H9 (cell line): ENCODE data around the gene TRPM4. TPM values are rescaled to one million over a fixed set of nuclear protein-coding genes. Genes with fewer than 3 reads are reported as not detected.

ENCODE experiments used
- DNase-seq: peaks from one replicate; pipeline ENCODE4 v3.0.0-alpha.2; 2017
- H2AFZ ChIP-seq: one replicate; pipeline ENCODE4 v1.6.1; 2013; ENCODE audit warnings: mild to moderate bottlenecking, low read length, control low read depth, moderate library complexity
- H2AK5ac ChIP-seq: 2 replicates; pipeline ENCODE4 v1.6.1; 2013; ENCODE audit warnings: low read length, control low read depth, mixed read lengths; ENCODE audit not compliant: insufficient read length
- H2BK120ac ChIP-seq: one replicate; pipeline ENCODE4 v1.6.1; 2013; ENCODE audit warnings: low read depth, mild to moderate bottlenecking, low read length, control low read depth, inconsistent platforms; ENCODE audit not compliant: poor library complexity, severe bottlenecking
- H2BK12ac ChIP-seq: 2 replicates; pipeline ENCODE4 v1.6.1; 2013; ENCODE audit warnings: low read length, control low read depth, mixed read lengths, low read depth; ENCODE audit not compliant: insufficient read length
- H2BK15ac ChIP-seq: 2 replicates; pipeline ENCODE4 v1.6.1; 2013; ENCODE audit warnings: low read depth, low read length, control low read depth
- H2BK20ac ChIP-seq: one replicate; pipeline ENCODE4 v1.6.1; 2013; ENCODE audit warnings: low read depth, mild to moderate bottlenecking, low read length, control low read depth, inconsistent platforms; ENCODE audit not compliant: poor library complexity, severe bottlenecking
- H2BK5ac ChIP-seq: 2 replicates; pipeline ENCODE4 v1.6.1; 2013; ENCODE audit warnings: low read length, control low read depth, mixed read lengths; ENCODE audit not compliant: insufficient read length
- H3K14ac ChIP-seq: 2 replicates; pipeline ENCODE4 v1.6.1; 2013; ENCODE audit warnings: low read length, control low read depth; ENCODE audit not compliant: insufficient read depth
- H3K18ac ChIP-seq: 2 replicates; pipeline ENCODE4 v1.6.1; 2013; ENCODE audit warnings: low read depth, mild to moderate bottlenecking, mixed read lengths, low read length, control low read depth; ENCODE audit not compliant: insufficient read length
- H3K23ac ChIP-seq: 2 replicates; pipeline ENCODE4 v1.6.1; 2013; ENCODE audit warnings: low read length, control low read depth, mixed read lengths, low read depth; ENCODE audit not compliant: insufficient read length
- H3K23me2 ChIP-seq: 2 replicates; pipeline ENCODE4 v1.6.1; 2013; ENCODE audit warnings: low read depth, mild to moderate bottlenecking, mixed read lengths, low read length, control low read depth; ENCODE audit not compliant: insufficient read length, poor library complexity, severe bottlenecking
- H3K27ac ChIP-seq: 2 replicates; pipeline ENCODE4 v1.5.1; 2013; ENCODE audit warnings: low read length, control low read depth, mixed read lengths, low read depth; ENCODE audit not compliant: insufficient read length
- H3K27me3 ChIP-seq: 2 replicates; pipeline ENCODE4 v1.6.1; 2013; ENCODE audit warnings: low read length, control low read depth, inconsistent platforms; ENCODE audit not compliant: insufficient read depth
- H3K4ac ChIP-seq: 2 replicates; pipeline ENCODE4 v1.6.1; 2013; ENCODE audit warnings: low read depth, mild to moderate bottlenecking, control low read depth, inconsistent platforms, low read length, moderate library complexity
- H3K4me1 ChIP-seq: 2 replicates; pipeline ENCODE4 v1.6.1; 2013; ENCODE audit warnings: low read length, control low read depth, inconsistent platforms; ENCODE audit not compliant: insufficient read depth
- H3K4me2 ChIP-seq: 2 replicates; pipeline ENCODE4 v1.6.1; 2013; ENCODE audit warnings: low read length, control low read depth, mixed read lengths; ENCODE audit not compliant: insufficient read length, insufficient read depth
- H3K56ac ChIP-seq: 2 replicates; pipeline ENCODE4 v1.6.1; 2013; ENCODE audit warnings: low read depth, mild to moderate bottlenecking, mixed read lengths, low read length, control low read depth; ENCODE audit not compliant: insufficient read length
- H3K79me1 ChIP-seq: 2 replicates; pipeline ENCODE4 v1.6.1; 2013; ENCODE audit warnings: low read depth, mild to moderate bottlenecking, moderate library complexity, low read length, control low read depth, inconsistent platforms; ENCODE audit not compliant: insufficient read depth, poor library complexity, severe bottlenecking
- H3K79me2 ChIP-seq: 2 replicates; pipeline ENCODE4 v1.6.1; 2013; ENCODE audit warnings: low read length, control low read depth, inconsistent platforms; ENCODE audit not compliant: insufficient read depth
- H3K9ac ChIP-seq: 2 replicates; pipeline ENCODE4 v1.6.1; 2013; ENCODE audit warnings: low read length, control low read depth, mixed read lengths; ENCODE audit not compliant: insufficient read length; ENCODE audit errors: extremely low read depth
- H3K9me3 ChIP-seq: one replicate; pipeline ENCODE4 v1.6.1; 2013; ENCODE audit warnings: low read depth, low read length, inconsistent platforms; ENCODE audit not compliant: control insufficient read depth
- H3T11ph ChIP-seq: one replicate; pipeline ENCODE4 v1.6.1; 2013; ENCODE audit warnings: mild to moderate bottlenecking, low read length, control low read depth, inconsistent platforms
- H4K20me1 ChIP-seq: one replicate; pipeline ENCODE4 v1.6.1; 2013; ENCODE audit not compliant: control insufficient read depth, insufficient read length, insufficient read depth
- H4K5ac ChIP-seq: 2 replicates; pipeline ENCODE4 v1.6.1; 2013; ENCODE audit warnings: low read depth, mild to moderate bottlenecking, mixed read lengths, low read length, control low read depth; ENCODE audit not compliant: insufficient read length
- H4K8ac ChIP-seq: replicated peaks from 2 replicates; pipeline ENCODE4 v1.6.1; 2013; ENCODE audit warnings: low read length, control low read depth, mixed read lengths, low read depth; ENCODE audit not compliant: insufficient read length
- H4K91ac ChIP-seq: 2 replicates; pipeline ENCODE4 v1.6.1; 2013; ENCODE audit warnings: low read depth, mild to moderate bottlenecking, moderate library complexity, mixed read lengths, low read length, control low read depth; ENCODE audit not compliant: insufficient read length
- H3K27ac Mint-ChIP-seq, 3 experiments: 2 replicates in 2 of 3; 3 replicates in 1 of 3; pipeline ENCODE4 v1.8.0; 2020 to 2021; ENCODE audit warnings: mixed read lengths in 3 of 3, mild to moderate bottlenecking in 1 of 3, moderate library complexity in 1 of 3
- H3K27me3 Mint-ChIP-seq: 2 replicates; pipeline ENCODE4 v1.8.0; 2021; ENCODE audit warnings: low read depth, mild to moderate bottlenecking, moderate library complexity, mixed read lengths
- H3K36me3 Mint-ChIP-seq, 3 experiments: 2 replicates in 2 of 3; 3 replicates in 1 of 3; pipeline ENCODE4 v1.8.0; 2020 to 2021; ENCODE audit warnings: low read depth in 3 of 3, mixed read lengths in 3 of 3; ENCODE audit not compliant: insufficient read depth in 1 of 3
- H3K4me1 Mint-ChIP-seq, 2 experiments: 2 replicates each; pipeline ENCODE4 v1.8.0; 2020; ENCODE audit warnings: mixed read lengths in 2 of 2
- H3K4me3 Mint-ChIP-seq, 2 experiments: 2 replicates in 1 of 2; 3 replicates in 1 of 2; pipeline ENCODE4 v1.8.0; 2020 to 2021; ENCODE audit warnings: mild to moderate bottlenecking in 2 of 2, mixed read lengths in 2 of 2, moderate library complexity in 1 of 2
- H3K9me3 Mint-ChIP-seq, 2 experiments: 2 replicates in 1 of 2; 3 replicates in 1 of 2; pipeline ENCODE4 v1.8.0; 2020; ENCODE audit warnings: mild to moderate bottlenecking in 2 of 2, mixed read lengths in 2 of 2, moderate library complexity in 1 of 2
- WGBS: extraction: QIAGEN DNeasy Blood & Tissue Kit; methylation state at CpG from one replicate; pipeline ENCODE4 v1.1.7; 2013; ENCODE audit warnings: missing lambda C conversion rate, low lambda C conversion rate, mixed read lengths; ENCODE audit not compliant: insufficient read length; ENCODE audit errors: extremely low coverage; 5-methylcytosine and 5-hydroxymethylcytosine counted together
- total RNA-seq: library from RNA; stranded (reverse); gene quantifications from 2 replicates; pipeline ENCODE4 v1.2.1, GENCODE V29; 2021
- TF ChIP-seq, protein P1 (sequence below): fragments of 200-600 bp; sonication (generic); conservative IDR thresholded peaks from 3 replicates; pipeline ENCODE4 v1.8.0; 2021; ENCODE audit warnings: antibody characterized with exemption, mild to moderate bottlenecking

The TRPM4 gene
- total RNA-seq, 1 experiment from 2014 or later = 6.9 TPM

DNA sequence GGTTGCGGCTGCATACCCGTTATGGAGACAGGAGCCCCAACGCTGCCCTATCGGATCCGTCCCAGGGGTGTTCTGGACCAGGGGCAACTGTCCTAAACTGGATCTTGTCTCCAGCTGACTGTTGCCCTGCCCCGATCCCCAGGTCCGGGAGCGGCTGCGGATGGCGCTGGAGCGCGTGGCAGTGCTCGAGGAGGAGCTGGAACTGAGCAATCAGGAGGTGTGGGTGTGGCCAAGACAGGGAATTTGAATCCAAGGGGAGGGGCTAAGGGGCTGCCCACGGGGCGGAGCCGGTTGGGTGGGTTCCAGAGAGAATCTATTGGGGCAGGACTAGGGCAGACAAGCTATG is 28.4 kb upstream of the TRPM4 start:
- Histone ChIP-seq H3K9ac (no peak overlapping the region), H3K23ac (no peak overlapping the region), H3K79me1 (no peaks in the 10 kb centered on the region), H3K4me1 (peaks cover 4% of the 10 kb centered on the region; the same call in 1 of the 2 replicates), H2BK12ac (no peak overlapping the region), H2AK5ac (no peak overlapping the region), H2BK15ac (no peak overlapping the region), H3K56ac (no peak overlapping the region), H2BK120ac (no peak overlapping the region), H3T11ph (no peak overlapping the region), H4K8ac (no peak overlapping the region), H3K18ac (no peak overlapping the region), H4K20me1 (no peaks in the 10 kb centered on the region), H3K4me2 (peak overlapping the region; percentile 67), H3K27ac (no peak overlapping the region), H2BK5ac (no peak overlapping the region), H2BK20ac (no peak overlapping the region), H4K5ac (no peak overlapping the region), H4K91ac (no peak overlapping the region), H3K14ac (no peak overlapping the region), H3K27me3 (no peaks in the 10 kb centered on the region), H3K79me2 (no peaks in the 10 kb centered on the region), H2AFZ (no peak overlapping the region), H3K23me2 (peaks cover 11% of the 10 kb centered on the region), H3K9me3 (no peaks in the 10 kb centered on the region), H3K4ac (no peak overlapping the region)
- H3K36me3 Mint-ChIP-seq = peaks cover 14 to 23% (median 20%) of the 10 kb centered on the region in 3 experiments; a peak in 6 of 7 replicates
- peak; percentile 92 for DNase-seq
- H3K9me3 Mint-ChIP-seq = no peaks in the 10 kb centered on the region
- TF ChIP-seq, protein P1, sequence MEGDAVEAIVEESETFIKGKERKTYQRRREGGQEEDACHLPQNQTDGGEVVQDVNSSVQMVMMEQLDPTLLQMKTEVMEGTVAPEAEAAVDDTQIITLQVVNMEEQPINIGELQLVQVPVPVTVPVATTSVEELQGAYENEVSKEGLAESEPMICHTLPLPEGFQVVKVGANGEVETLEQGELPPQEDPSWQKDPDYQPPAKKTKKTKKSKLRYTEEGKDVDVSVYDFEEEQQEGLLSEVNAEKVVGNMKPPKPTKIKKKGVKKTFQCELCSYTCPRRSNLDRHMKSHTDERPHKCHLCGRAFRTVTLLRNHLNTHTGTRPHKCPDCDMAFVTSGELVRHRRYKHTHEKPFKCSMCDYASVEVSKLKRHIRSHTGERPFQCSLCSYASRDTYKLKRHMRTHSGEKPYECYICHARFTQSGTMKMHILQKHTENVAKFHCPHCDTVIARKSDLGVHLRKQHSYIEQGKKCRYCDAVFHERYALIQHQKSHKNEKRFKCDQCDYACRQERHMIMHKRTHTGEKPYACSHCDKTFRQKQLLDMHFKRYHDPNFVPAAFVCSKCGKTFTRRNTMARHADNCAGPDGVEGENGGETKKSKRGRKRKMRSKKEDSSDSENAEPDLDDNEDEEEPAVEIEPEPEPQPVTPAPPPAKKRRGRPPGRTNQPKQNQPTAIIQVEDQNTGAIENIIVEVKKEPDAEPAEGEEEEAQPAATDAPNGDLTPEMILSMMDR = no peak
- no CpG with 5 or more reads among the region's 16 CpGs for WGBS
- peak overlapping the region in 1 of 3 experiments; percentile 85; a peak in 3 of 7 replicates for H3K27ac Mint-ChIP-seq
- peaks cover 3% of the 10 kb centered on the region; the same call in 1 of the 2 replicates for H3K27me3 Mint-ChIP-seq
- peak overlapping the region; percentile 69 to 92 for H3K4me3 Mint-ChIP-seq
- peaks cover 24 to 45% of the 10 kb centered on the region in 2 experiments for H3K4me1 Mint-ChIP-seq
